Measurements from ENCODE around the gene FHIT.

The FHIT gene

DNA sequence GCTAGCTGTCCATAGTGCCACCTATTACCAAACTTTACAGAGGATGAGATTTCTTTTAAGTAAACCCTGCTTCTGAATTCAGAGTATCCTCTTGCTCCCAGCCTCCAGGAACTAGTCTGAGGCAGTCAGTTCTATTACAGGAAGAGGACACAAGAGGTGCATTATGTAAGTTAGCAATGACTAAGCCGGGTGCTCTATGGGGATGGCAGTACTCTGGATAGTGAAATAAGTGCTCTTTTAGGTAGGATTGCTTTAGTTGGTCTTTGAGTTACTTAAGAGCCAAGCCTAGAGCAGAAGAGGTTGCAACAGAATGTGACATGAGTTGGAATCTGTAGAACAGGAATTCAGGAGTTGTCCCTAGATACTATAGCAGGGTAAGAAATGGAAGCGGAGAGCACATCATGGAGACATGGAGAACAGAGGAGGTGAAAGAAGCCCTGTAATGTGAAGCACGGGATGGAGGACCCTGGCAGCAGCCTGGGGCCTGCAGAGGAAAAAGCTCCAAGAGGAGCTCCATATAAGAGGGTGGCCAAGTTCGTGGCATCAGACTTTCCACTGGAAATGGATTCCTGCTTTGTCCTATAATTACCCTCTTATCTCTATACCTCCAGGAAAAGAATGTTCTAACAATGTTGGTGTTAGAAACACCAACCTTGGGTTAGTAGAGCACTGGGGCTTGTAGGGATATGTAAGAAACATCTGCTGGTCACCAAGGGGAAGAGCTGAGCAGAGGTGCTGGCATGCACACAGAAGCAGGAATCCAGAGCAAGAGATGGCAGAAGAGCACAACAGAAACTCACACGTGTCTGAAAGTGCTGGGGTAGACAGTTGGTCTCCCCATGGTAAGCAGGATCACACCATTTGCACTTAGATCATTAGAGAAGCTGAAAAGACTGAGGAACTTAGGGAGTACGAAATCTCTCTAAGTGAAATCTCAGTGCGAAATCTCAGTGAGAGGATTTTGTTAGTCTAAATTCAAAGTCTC lies 851.1 kb downstream of the FHIT start:
- no peak for DNase-seq (ENCODE audit: low read depth)

DNA sequence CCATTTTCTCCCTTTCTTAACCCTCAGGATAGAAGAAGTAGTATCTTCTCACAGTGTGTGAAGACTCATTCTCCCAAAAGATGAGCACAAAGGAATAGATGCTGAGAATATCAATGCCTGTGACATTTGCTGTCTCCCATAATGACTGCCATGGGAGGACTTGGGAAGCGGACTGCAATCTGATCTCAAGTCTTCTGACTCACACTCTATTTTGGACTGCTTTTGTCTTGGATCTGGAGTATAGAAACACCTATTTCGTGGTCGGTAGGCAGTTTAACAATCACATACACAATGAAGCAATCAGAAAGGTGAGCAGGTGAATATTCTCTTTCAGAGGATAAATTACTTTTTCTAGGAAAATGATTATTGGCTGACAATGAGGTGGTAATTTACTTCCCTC lies 852.0 kb downstream of the FHIT start:
- no peak for DNase-seq (ENCODE audit: low read depth)

DNA sequence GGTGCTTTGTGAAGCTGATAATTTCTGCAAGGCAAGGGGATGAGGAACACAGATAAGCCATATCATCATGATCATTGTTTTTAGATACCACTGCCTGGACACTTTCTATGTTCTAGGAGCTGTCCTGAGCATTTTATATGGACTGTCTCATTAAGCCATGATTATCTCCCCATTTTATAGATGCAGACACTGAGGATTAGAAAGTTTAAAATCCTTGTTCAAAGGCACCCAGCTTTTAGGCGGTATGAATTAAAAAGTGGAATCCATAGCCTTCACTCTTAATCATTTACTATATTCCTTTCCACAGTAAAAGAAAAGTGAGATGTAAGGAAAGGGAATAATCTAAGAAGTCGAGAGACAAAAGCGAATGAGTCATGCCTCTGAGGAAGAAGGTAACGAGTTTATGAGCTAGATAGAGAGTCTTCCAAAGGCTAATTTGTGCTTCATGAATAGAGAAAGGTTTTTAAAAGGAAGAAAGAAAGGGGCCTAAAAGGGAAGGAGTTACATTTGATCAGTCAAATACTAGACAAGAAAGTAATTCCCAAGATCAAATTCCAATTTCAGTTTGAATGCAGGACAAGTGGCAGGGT lies 856.0 kb downstream of the FHIT start:
- DNase-seq (ENCODE audit: low read depth), result no peak

DNA sequence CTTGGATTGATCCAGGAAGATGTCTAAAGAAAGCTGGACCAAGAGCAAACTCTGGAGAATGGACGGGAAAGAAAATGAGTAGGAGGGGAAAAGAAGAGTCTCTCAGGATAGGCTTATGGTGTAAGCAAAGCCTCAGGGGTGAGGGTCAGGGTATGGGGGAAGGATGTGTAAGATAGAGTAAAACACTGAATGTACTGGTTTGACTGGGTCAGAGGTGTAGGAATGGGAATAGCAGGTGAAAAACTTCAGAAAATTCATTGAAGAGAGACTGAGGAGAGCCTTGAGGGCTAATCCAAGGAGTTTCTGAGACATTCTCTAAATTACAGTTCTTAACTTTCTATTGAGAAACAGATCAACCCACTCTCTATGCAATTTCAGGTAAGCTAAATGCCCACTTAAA lies 857.3 kb downstream of the FHIT start:
- DNase-seq (ENCODE audit: low read depth), result no peak

DNA sequence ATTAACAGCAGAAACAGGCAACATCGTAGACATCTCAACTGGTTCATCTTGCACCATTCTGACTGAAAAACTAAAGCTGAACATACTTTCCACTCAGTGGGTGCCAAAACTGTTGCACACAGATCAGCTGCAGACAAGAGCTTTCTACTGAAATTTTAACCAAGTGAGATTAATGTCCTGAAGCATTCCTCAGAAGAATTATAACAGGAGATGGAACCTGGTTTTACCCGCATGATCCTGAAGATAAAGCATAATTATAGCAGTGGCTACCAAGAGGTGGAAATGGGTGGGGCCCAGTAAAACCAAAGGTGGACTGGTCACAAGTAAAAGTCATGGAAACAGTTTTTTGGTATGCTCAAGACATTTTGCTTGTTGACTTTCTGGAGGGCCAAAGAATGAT lies 858.8 kb downstream of the FHIT start:
- no peak for DNase-seq (ENCODE audit: low read depth)

DNA sequence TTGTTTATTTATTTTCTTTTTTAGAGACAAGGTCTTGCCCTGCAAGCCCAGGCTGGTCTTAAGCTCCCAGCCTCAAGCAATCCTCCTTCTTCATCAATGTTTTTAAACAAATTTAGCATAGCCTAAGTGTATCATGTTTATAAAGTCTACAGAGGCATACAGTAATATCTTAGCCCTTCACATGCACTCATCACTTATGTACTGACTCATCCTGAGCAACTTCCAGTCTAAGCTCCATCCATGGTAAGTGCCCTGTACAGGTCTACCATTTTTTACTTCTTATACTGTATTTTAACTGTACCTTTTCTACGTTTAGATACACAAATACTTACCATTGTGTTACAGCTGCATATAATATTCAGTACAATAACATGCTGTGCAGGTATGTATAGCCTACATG lies 860.0 kb downstream of the FHIT start:
- DNase-seq (ENCODE audit: low read depth), result no peak

DNA sequence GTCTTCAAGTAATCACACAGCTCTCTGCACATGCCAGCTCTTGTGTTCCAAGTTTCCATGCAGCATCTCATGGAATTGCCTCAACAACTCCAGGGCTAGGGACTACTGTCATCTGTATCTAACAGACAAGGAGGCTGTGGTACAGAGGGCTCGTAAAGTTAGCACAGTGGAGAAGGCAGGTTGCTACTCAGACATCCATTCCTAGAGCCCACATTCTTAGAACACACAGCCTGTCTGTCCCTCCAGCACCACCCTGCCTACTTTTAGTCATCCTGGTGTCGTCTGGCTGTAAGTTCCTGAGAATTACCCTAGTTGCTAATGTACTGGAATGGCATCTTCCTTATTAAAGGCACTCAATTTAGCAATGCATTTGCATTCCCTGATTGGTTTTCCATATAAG lies 862.5 kb downstream of the FHIT start:
- no peak for DNase-seq (ENCODE audit: low read depth)

DNA sequence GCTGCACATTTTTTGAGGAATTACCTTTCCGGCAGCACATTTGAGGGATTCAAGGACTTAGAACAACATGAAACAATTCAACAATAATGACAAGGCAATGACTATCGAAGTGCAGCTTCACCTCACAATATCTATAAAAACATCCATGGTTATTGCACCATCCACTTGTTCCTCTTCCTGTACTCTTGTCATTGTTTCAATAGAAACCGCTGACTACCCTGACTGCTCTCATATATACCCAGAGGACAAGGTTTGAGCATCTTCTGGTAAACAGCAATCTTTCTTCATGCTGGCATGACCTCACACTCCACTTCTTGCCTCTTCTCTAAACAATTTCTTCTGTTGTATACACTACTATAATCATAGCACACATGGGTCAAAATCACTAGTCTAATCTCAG lies 864.9 kb downstream of the FHIT start:
- DNase-seq (ENCODE audit: low read depth), result no peak

DNA sequence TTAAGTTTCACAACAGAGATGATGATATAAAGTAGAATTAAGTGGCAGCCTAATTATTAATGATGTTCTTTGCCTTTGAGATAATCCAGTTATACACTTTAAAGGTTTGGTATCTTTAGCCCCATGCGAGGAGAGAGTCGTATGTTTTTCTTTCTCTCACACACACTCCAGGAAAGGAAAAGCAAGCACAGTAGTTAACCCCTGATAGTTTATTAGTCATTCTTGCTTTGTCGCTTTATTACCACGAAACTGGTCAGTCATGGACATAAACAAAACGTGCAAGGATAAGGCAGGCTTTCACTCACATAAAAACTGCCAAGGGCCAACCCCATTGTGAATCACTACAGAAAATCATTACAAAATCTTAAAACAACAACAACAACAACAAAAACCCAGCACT lies 866.9 kb downstream of the FHIT start:
- DNase-seq (ENCODE audit: low read depth), result no peak

DNA sequence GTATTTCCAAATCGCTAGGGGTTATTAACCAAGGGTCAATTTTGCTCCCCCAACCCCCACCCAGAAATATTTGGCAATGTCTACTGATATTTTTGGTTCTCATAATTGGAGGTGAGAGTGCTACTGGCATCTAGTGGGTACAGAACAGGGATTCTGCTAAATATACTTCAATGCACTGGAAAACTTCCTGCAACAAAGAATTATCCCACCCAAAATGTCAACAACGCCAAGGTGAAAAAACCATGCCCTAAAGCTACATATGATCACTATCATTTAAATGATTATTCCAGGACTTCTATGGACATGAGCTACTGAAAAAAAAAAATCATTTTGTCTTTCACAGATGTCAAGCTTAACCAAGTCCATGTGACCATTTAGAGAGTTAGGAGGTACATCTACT lies 867.9 kb downstream of the FHIT start:
- no peak for DNase-seq (ENCODE audit: low read depth)

DNA sequence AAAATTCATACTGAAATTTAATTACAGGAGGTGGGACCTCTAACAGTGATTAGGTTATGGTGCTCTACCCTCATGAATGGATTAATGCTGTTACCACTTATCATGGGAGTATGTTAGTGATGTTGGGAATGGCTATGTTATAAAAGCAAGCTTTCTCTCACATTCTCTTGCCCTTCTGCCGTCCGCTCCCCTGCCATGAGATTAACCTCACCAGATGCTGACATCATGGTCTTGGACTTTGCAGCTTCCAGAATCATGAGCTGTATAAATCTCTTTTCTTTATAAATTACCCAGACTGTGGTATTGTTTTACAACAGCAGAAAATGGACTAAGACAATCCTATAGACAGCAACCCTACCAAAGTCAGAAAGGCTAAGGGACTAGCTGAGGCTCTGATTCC lies 884.8 kb downstream of the FHIT start:
- no peak for DNase-seq (ENCODE audit: low read depth)

DNA sequence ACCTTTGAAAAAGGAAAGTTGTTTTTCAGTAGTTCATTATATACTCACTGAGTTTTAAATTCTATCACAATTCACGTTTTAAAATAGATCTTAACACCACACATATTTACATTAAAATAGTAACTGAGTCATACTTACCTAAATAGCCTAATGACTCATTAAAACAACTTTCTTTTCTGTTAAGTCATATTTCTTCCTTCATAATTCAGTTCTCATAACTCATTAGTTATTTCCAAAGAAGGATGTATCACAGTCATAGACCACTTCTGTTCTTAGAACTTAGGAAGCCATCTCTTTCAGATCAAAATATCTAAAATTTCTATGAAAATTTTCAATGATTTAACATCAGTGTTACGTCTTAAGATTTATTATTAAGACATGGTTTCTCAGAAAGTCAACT lies 885.9 kb downstream of the FHIT start:
- DNase-seq (ENCODE audit: low read depth), result no peak

DNA sequence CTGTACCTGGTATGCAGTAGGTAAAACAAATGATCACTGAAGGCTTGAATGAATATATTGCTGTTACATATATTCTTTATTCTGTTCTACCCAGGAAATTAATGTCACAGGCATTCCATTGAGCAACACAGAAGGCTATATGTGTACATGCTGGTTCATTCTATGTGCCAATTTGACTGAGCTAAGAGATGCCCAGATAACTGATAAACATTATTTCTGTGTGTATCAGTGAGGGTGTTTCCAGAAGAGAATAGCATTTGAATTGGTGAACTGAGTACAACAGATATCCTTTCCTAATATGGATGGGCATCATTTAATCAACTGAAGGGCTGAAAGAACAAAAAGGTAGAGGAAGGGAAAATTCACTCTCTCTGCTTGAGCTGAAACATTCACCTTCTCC lies 886.8 kb downstream of the FHIT start:
- DNase-seq (ENCODE audit: low read depth), result no peak

DNA sequence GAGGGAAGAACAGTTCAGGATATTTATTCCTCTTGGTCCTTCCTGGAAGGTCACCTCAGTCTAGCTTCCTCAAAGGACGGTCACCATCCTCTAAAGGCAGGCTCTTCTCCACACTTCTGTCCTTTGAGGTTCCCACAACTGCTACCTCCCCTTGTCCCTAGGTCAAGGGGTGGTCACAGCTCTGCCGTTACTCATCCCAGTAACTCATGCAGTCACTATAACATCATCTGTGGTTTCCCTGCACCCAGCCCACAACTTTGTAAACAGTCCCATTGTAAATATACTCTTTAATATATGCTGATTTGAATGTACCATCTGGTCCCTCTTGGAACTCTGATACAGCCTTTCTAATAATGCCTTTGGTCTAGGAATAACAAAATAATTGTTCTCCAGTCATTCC lies 887.4 kb downstream of the FHIT start:
- no peak for DNase-seq (ENCODE audit: low read depth)

DNA sequence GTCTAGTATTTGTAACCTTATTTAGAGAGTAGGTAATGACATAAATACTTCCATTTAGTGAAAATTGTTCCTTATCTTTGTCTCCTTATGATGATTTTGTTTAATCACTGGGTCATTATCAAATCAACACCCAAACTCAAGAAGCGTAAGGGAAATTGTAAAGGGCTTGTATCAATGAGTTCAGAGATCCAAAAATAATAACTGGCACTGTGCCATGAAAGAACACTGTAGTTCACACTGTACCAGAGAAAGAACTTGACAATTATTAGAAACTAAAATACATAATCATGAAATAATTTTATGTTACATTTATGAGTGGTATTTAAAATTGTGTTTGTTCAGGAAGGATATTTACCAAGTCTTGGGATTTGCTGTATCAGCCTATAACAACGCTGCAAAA lies 895.4 kb downstream of the FHIT start:
- no peak for DNase-seq (ENCODE audit: low read depth)

DNA sequence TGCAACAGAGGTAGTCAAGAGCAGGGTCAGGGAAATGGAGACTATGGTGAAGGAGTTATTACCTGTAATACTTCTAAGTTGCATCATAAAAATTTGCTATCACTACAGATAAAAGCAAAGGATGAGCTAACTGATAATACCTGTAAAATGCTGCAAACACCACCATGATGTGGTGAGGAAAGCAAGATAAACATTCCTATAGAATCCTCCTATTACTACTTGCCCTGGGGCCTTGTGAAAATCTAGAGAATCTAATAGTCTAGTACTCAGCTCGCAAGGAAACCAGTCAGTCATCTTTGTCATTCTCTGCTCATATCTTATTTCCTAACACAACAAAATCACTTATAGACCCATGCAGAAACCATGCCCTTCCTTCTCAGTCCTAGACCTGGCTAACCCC lies 899.8 kb downstream of the FHIT start:
- no peak for DNase-seq (ENCODE audit: low read depth)

DNA sequence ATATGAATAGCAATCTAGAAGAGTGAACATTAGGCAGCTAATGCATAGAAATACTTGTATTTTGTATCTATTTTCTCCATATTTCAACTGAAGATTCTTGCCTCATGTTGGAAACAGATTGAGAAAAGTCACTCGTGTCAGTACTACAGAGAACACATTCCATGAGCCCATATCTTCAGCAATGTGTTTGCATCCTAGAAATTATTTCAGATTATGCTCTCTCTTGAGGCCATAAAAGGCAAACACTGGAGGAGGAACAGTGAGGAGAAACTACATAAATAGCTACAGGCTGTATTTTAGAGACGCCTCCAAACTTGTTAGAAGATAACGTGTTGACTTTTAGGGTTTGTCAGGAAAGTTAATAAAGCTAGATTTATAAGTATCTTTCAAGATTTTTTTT lies 906.9 kb downstream of the FHIT start:
- no peak for DNase-seq (ENCODE audit: low read depth)

DNA sequence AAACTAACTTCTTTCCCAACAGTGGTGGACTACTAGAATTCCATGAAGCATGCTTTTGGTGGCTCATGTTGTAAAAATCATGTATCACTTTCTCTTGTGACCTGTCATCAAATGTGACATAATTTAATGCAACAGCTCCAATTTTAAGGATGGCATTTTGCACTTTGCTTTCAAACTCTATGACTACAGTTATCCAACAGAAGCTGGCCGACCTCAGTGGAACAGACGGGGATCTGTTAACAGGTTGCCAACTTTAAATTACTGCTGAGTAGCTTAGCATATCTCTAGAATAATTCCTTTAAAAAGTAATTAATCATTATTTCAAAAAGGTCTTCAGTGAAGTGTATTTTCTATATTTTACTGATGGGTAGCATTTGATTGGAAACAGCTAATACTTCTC lies 907.4 kb downstream of the FHIT start:
- no peak for DNase-seq (ENCODE audit: low read depth)

DNA sequence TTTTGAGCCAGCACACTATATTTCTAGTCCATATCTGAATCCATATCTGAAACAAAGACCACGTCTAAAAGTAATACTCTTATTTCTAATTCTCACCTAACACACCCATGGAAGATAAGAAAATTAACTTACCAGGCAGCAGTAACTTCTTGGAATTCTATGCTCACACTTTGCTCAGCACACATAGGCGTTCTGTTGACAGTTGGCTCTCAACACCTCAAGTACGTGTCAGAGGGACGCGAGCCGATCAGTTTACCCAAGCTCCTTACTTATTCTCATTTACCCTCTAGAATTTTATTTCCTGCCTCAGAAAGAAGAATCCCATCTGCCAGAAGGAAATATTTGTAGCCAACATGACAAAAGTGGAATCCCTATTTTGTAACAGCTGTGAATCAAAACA lies 911.9 kb downstream of the FHIT start:
- DNase-seq (ENCODE audit: low read depth), result no peak

DNA sequence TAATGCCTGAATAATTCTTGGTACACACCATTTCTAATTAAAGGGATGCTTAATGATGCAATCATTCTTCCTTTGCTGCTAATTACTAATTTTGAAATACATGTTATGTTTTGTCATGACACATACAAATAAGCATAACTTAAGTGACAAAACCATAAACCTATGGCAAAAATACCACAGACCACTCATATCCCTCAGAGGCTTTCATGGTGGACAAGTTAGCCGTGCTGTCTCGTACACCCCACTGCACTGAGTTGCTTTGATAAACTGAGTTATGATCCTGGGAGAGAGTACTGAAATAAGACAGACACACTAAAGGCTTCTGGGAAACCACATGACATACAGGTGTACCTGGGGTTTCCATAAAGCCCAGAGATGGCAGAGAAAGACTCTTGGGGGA lies 913.8 kb downstream of the FHIT start:
- no peak for DNase-seq (ENCODE audit: low read depth)

DNA sequence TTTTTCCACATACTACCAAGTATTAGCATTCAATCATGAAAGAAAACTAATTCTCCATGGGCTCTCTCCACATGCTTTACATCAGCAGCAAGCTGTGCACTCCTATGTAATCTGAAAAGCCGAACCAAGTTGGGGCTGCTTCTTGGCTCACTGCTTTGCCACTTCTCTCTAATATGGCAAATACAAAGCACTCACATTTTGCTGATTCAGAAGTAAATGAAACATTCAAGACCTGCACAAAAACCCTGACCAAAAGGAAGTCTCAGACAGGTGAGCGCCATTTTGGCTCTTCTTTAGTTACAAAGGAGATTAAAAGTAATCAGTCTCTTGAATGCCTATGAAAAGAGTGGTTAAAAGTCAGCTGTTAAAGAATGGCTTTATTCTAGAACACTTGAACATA lies 915.2 kb downstream of the FHIT start:
- DNase-seq (ENCODE audit: low read depth), result no peak

DNA sequence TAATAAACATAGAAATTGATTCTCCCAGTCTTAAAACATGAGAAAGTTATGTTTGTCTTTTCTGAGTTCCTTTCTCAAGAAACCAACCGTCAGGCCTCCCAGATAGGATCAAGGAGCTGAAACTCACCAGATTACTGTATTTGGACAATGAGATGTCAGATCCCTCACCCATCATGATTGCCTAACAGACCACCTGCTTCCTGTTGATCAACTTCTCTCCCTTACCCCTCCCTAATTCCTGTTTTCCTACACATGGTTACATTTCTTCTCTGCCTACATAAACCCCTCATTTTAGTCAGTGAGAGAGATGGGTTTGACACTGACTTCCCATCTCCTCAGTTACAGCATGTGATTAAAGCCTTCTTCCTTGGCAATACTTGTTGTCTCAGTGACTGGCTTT lies 917.5 kb downstream of the FHIT start:
- DNase-seq (ENCODE audit: low read depth), result no peak

DNA sequence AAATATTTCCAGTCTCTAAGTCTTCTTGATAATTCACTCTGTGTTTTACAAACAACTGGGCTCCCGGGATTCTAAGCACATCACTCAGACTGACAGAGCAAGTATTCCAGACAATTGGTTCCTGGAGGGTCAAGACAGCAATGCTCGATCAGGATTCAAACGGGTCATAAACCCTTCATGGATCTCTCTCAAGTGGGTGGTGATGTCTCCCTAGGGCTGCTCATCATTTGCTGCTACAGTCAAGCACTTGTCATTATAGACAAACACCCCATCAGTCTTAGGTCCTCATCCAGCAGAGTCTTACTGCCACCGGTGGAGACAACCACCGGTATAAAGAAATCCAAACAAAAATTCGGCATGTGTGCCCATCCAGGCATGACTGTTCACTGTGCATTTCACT lies 921.1 kb downstream of the FHIT start:
- DNase-seq (ENCODE audit: low read depth), result no peak

DNA sequence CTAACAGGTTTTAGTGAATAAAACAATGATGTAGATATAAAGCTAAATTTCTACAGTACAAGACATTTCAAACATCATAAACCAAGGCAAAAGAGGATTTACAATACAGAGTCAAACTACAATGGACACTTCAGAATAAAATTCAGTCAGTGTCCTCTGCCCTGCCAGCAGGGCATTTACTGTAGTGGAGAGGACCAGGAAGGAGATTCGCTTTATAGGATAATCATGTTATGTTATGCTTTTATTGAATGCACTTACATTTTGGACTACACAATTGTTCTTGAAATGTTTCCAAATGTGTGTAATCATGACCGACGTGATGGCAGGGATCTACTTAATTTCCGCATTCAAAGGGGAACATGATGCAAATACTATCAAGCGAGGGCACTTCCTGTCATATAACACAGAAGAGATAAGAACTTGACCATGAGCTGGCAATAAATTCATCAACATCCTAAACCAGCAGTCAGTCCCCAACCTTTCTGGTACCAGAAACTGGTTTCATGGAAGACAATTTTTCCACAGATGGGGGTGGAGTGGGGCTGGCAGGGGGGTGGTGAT lies 925.6 kb downstream of the FHIT start:
- DNase-seq (ENCODE audit: low read depth), result no peak

Data from ELR (cell line).